Measurements from ENCODE around the gene SGIP1.
"Not testable (repeated sequence)": the region's sequence is repeated elsewhere in the genome, so short reads cannot be mapped to it uniquely, and the experiment has no call there.

Gene SGIP1

GRCh38 chr1:66791621-66792610 lies 258.0 kb downstream of the SGIP1 start:
- H3F3A ChIP-seq (ENCODE audit: insufficient read depth, low read length): no peaks in the 10 kb centered on the region
- TF ChIP-seq EZH2 (optimal IDR thresholded peaks at IDR 0.05; ENCODE audit: low read depth, low read length) (no peak), EZH2phosphoT487 (IDR thresholded peaks at IDR 0.05; ENCODE audit: low read length) (no peak), CTCF (IDR thresholded peaks at IDR 0.05; ENCODE audit: low read length) (no peak)
- no peaks in the 10 kb centered on the region for H3K9me3 ChIP-seq (replicated peaks; ENCODE audit: insufficient read depth, low read length)
- no peak overlapping the region for H3K27ac ChIP-seq (ENCODE audit: low read length)
- H3K9ac ChIP-seq (ENCODE audit: low read length): no peak overlapping the region
- DNase-seq: no peak
- no peak overlapping the region for H3K4me3 ChIP-seq (ENCODE audit: low read length)
- no peaks in the 10 kb centered on the region for H3K27me3 ChIP-seq (replicated peaks; ENCODE audit: insufficient read depth, low read length)
- 0 out of 2 replicates have a peak, but pooled peaks cover 3% of the 10 kb centered on the region for H3K4me1 ChIP-seq (ENCODE audit: low read length)
- H2AFZ ChIP-seq (ENCODE audit: low read length): no peak overlapping the region
- H3K36me3 ChIP-seq (replicated peaks; ENCODE audit: insufficient read depth, low read length): no peaks in the 10 kb centered on the region
- no peak overlapping the region for H3K4me2 ChIP-seq (ENCODE audit: low read depth, low read length)
- H3K79me2 ChIP-seq (ENCODE audit: low read length): no peaks in the 10 kb centered on the region
- no peaks in the 10 kb centered on the region for H3K9me2 ChIP-seq (replicated peaks; ENCODE audit: insufficient read depth, low read length)
- no peaks in the 10 kb centered on the region for H4K20me1 ChIP-seq (ENCODE audit: insufficient read depth, low read length)

GRCh38 chr1:66795839-66796238 lies 261.9 kb downstream of the SGIP1 start:
- not testable (repeated sequence) for H3K4me3 ChIP-seq (ENCODE audit: low read length); H3K79me2 ChIP-seq (ENCODE audit: low read length); H3K4me1 ChIP-seq (ENCODE audit: low read length); H3K27me3 ChIP-seq (replicated peaks; ENCODE audit: insufficient read depth, low read length); H3K9ac ChIP-seq (ENCODE audit: low read length); H3K36me3 ChIP-seq (replicated peaks; ENCODE audit: insufficient read depth, low read length); H4K20me1 ChIP-seq (ENCODE audit: insufficient read depth, low read length); H3K4me2 ChIP-seq (ENCODE audit: low read depth, low read length); H3K27ac ChIP-seq (ENCODE audit: low read length); H2AFZ ChIP-seq (ENCODE audit: low read length); H3K9me3 ChIP-seq (replicated peaks; ENCODE audit: insufficient read depth, low read length); H3F3A ChIP-seq (ENCODE audit: insufficient read depth, low read length); H3K9me2 ChIP-seq (replicated peaks; ENCODE audit: insufficient read depth, low read length); DNase-seq
